Stimulated activated naive B cell treated with anti-CD40 and anti-IgM and Interleukin-4, amounts not matched to agents 10 μg/mL and 1 μg/mL and 100 μg/mL, for 72 hours (primary cell): ENCODE data around the gene MRPS18C.
A peak's percentile ranks its signal among the peaks of the same experiment; 100 is the strongest.
"Not testable (repeated sequence)": the region's sequence is repeated elsewhere in the genome, so short reads cannot be mapped to it uniquely, and the experiment has no call there.

Experiments used
- ATAC-seq, 2 donors: fragments of 150-1000 bp; cut with Tn5 transposase; replicated peaks; 2 replicates each; pipeline ENCODE4 v1.10.0; 2021; ENCODE audit warnings: moderate library complexity in 1 of 2
- DNase-seq: peaks from one replicate; pipeline ENCODE4 v3.0.0; 2021
- H3K27ac Mint-ChIP-seq: one replicate; pipeline ENCODE4 v1.8.0; 2022; ENCODE audit warnings: mild to moderate bottlenecking, mixed read lengths
- H3K27me3 Mint-ChIP-seq, 2 donors: one replicate each; pipeline ENCODE4 v1.8.0; 2022; ENCODE audit warnings: mixed read lengths in 2 of 2
- H3K36me3 Mint-ChIP-seq, 2 donors: one replicate each; pipeline ENCODE4 v1.8.0; 2022; ENCODE audit warnings: mixed read lengths in 2 of 2, mild to moderate bottlenecking in 1 of 2
- H3K4me1 Mint-ChIP-seq, 2 donors: one replicate each; pipeline ENCODE4 v1.8.0; 2022; ENCODE audit warnings: mixed read lengths in 2 of 2, mild to moderate bottlenecking in 1 of 2
- H3K4me3 Mint-ChIP-seq, 2 donors: one replicate each; pipeline ENCODE4 v1.8.0; 2022; ENCODE audit warnings: mild to moderate bottlenecking in 2 of 2, mixed read lengths in 2 of 2, moderate library complexity in 1 of 2
- H3K9me3 Mint-ChIP-seq, 2 donors: one replicate each; pipeline ENCODE4 v1.8.0; 2022; ENCODE audit warnings: mixed read lengths in 2 of 2, mild to moderate bottlenecking in 1 of 2

The MRPS18C gene

DNA sequence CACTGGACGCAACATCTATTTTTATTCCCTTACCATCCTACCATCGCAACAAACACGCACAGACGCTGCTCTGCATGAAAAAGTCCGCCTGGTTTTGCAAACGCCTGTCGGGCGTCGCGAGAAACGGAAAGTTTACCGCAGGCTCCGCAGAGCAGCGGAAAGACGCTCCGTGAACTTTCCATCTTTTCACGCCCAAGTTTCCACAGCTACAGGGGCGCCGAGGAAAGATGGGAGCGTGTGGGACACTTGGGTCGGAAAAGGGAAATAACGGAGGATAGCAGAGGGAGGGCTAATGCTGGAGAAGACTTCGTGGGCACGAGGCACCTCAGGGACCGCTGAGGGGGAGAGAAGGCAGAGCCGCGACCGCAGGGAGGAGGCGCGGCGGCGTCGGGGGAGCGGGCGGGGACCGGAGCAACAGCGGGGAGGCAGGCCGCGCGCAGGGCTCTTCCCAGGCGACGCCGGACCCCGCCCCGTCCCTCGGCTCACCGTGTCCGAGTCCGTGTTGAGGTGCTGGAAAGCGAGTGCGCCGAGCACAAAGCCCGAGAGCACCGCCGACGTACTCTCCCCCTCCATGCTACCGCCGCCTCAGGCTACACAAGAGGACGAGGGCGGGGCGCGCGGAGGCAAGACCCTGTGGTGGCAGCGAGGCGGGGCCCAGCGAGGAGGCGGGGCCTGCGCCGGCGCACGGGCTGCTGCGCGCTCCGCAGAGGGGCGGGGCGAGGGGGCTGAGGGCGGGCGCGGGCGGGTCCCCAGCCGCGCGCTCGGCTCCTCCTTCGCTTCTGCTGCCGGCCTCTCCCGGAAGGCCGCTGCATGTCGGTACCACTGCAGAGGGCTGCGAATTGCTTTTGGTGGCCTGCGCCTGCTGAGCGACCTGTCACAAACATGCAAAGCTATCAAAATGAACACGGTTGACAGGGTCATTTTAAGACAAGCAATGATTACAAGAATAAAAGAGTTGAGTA is 28.9 kb downstream of the MRPS18C start, which contains the start of gene ABRAXAS1:
ABRAXAS1 (minus strand) TSS at position 601 of the 962 bp plus-strand sequence; CDS start at position 573, 28 bp downstream.
- Mint-ChIP-seq H3K4me3 (peak within 1 kb of the TSS; percentile 97), H3K27ac (peak within 1 kb of the TSS; percentile 97), H3K36me3 (peaks cover 5 to 11% of the 10 kb centered on the region in 2 donors), H3K9me3 (no peaks in the 10 kb centered on the region), H3K4me1 (peaks cover 11 to 23% of the 10 kb centered on the region in 2 donors), H3K27me3 (no peaks in the 10 kb centered on the region)
- peak; percentile 94 to 95 for ATAC-seq
- DNase-seq = peak; percentile 93

GRCh38 chr4:83486457-83487129 is 30.7 kb downstream of the MRPS18C start:
- Mint-ChIP-seq H3K4me3 (no peak overlapping the region), H3K4me1 (peaks cover 11 to 18% of the 10 kb centered on the region in 2 donors), H3K36me3 (peaks cover 4 to 10% of the 10 kb centered on the region in 2 donors), H3K9me3 (no peaks in the 10 kb centered on the region), H3K27ac (no peak overlapping the region), H3K27me3 (no peaks in the 10 kb centered on the region)
- ATAC-seq (no peak), DNase-seq (no peak)

DNA sequence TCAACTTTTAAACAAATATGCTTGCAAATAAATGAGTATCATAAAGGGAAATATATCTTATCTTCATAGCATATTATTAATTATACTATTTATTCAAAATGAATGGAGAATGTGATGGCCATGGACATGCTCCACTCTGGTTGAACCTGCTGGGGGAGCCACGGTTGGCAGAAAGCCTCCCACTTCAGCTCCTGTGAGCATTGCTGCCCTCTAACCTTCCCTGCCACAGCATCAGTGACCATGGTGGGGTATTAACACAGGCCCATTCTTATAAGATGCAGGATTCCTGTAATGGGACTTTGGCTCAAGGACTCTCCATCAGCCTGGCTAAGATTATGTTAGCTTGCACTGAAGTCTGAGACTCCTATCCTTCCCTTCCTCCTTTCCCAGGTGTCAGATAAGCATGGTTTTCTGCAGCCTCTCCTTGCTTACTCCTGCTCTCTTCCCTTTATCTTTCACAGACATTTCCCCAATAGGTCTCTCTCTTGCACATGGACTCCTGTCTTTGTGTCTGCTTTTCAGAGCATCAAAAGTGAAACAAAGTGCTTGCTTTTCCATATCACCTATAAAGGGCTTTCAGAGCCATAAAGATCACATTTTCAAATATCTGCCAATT is 34.0 kb downstream of the MRPS18C start:
- no peaks in the 10 kb centered on the region for H3K27me3 Mint-ChIP-seq
- no peaks in the 10 kb centered on the region for H3K36me3 Mint-ChIP-seq
- no peak overlapping the region for H3K27ac Mint-ChIP-seq
- no peaks in the 10 kb centered on the region for H3K9me3 Mint-ChIP-seq
- no peak for ATAC-seq
- H3K4me1 Mint-ChIP-seq = peaks cover 4 to 8% of the 10 kb centered on the region in 2 donors
- DNase-seq = no peak
- no peak overlapping the region for H3K4me3 Mint-ChIP-seq

DNA sequence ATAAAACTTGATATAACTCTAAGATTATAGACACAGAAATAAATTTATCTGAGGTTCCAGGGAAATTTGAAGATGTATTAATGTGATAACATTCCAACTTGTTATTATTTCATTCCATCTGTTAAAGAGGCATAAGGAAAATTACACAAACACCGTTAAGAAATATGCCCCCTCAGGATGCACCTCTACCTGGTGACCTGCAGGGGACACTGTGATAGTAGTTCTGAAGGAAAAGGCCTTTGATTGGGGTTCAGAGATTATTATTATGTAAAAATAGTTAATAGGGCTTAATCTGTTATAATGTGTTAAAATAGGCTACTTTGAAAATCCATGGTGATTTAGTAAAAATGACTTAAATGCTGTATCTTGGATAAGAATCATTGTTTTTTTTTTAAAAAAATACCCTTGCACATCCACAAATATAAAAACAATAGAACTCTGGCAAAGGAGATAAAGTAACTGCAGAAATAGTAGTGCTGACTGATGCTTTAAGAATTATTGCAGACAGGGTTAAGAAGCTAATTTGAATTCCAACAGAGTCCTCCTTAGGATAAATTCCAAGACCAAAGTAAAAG is 35.1 kb downstream of the MRPS18C start:
- DNase-seq (no peak), ATAC-seq (no peak)
- Mint-ChIP-seq H3K27me3 (no peaks in the 10 kb centered on the region), H3K27ac (no peak overlapping the region), H3K4me3 (no peak overlapping the region), H3K36me3 (no peaks in the 10 kb centered on the region), H3K4me1 (peaks cover 0 to 4% of the 10 kb centered on the region in 2 donors), H3K9me3 (no peaks in the 10 kb centered on the region)

DNA sequence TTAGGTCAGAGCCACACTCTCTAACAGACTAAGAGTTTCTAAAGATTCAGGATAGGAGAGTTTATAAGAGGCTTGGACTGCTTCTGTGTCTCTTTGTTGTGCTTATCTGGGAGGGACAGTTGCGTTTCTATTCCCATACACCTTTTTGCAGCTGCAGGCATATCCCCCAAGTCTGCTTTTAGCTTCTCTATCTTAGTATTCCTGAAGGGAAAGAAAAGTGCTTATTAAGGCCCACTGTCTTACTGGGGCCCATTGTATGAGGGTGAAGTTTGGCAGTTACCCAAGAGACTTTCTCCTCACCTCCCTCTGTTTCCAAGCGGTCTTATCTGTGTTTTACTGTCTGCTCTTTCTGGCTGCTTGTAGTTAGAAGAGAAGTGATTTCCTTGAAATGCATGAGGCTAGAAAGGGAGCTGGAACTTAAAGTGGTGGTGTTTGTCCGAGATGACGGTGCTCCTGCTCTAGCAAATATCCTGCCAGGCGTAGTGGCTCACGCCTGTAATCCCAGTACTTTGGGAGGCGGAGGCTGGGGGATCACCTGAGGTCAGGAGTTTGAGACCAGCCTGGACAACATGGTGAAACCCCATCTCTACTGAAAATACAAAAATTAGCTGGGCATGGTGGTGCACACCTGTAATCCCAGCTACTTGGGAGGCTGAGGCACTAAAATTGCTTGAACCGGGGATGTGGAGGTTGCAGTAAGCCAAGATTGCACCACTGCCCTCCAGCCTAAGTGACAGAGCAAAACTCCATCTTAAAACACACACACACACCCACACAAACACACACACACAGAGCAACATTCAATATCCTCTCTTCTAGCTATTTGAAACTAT is 40.4 kb downstream of the MRPS18C start:
- ATAC-seq, H3K4me1 Mint-ChIP-seq: not testable (repeated sequence)

DNA sequence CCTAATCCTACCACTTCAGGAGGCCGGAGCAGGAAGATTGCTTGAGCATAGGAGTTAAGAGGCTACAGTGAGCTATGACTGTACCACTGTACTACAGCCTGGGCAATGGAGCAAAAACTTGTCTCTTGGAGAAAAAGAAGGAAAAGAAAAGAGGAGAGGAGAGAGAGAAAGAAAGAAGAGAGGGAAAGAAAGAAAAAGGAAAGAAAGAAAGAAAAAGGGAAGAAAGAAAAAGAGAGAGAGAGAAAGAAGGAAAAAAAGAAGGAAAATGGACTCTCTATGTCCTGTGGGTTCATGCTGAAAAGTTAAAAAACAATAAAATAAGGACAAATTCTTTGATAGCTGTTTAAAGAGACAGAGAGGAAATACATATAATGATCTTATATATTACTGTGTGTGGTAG is 42.3 kb downstream of the MRPS18C start:
- Mint-ChIP-seq H3K9me3 (no peaks in the 10 kb centered on the region), H3K36me3 (no peaks in the 10 kb centered on the region), H3K27ac (no peak overlapping the region), H3K27me3 (no peaks in the 10 kb centered on the region), H3K4me3 (no peak overlapping the region), H3K4me1 (no peaks in the 10 kb centered on the region)
- DNase-seq = no peak
- no peak for ATAC-seq

More for the DNA sequence above, 40.4 kb downstream of the MRPS18C start:
- not testable (repeated sequence) for H3K36me3 Mint-ChIP-seq, H3K4me3 Mint-ChIP-seq, H3K27me3 Mint-ChIP-seq, DNase-seq, H3K27ac Mint-ChIP-seq, H3K9me3 Mint-ChIP-seq

- H3K4me3 Mint-ChIP-seq, DNase-seq, ATAC-seq, H3K4me1 Mint-ChIP-seq, H3K9me3 Mint-ChIP-seq, H3K27me3 Mint-ChIP-seq, H3K36me3 Mint-ChIP-seq, H3K27ac Mint-ChIP-seq: not testable (repeated sequence)
Observed at GRCh38 chr4:83501671-83502070, 45.8 kb downstream of the MRPS18C start.

DNA sequence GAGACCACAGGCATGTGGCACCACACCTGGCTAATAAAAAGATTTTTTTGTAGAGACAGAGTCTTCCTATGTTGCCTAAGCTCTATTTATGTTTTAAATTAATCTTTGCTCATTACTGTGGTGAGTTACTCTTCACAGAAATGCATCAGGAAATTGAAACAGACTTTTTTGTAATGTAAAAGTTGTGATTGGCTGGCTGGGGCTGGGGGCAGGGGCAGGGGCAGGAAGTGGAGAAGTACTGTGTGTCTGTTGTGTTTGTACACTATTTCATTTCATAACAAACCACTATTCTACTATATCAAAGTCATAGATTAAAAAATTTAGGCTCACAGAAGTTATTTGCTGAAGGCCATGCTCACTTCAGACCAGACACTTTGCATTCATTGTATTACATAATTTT is 48.1 kb downstream of the MRPS18C start:
- H3K9me3 Mint-ChIP-seq = no peaks in the 10 kb centered on the region
- no peaks in the 10 kb centered on the region for H3K36me3 Mint-ChIP-seq
- H3K27me3 Mint-ChIP-seq = no peaks in the 10 kb centered on the region
- no peak for DNase-seq
- H3K27ac Mint-ChIP-seq = no peak overlapping the region
- H3K4me1 Mint-ChIP-seq = peaks cover 4 to 7% of the 10 kb centered on the region in 2 donors
- no peak overlapping the region for H3K4me3 Mint-ChIP-seq
- ATAC-seq = no peak

DNA sequence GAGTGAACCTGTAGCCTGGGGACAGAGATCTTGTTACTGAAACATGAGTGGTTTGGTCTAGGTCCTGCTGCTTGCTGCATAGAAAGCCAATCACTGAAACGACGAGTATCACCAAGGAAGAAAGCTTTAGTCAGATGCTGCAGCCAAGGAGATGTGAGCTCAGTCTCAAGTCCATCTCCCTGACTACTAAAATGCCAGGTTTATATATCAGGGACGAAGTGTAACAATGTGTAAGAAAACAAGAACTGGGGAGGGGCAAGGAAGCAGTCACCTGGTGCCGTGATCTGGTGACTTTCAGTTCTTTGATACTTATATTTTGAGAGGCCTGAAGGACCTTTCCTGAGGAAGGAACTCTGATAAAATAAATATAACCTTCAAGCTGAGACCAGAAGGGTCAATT is 48.6 kb downstream of the MRPS18C start:
- peaks cover 0 to 2% of the 10 kb centered on the region in 2 donors for H3K9me3 Mint-ChIP-seq
- H3K27ac Mint-ChIP-seq = no peak overlapping the region
- ATAC-seq (no peak), DNase-seq (no peak)
- H3K36me3 Mint-ChIP-seq = no peaks in the 10 kb centered on the region
- H3K4me3 Mint-ChIP-seq = no peak overlapping the region
- H3K27me3 Mint-ChIP-seq = no peaks in the 10 kb centered on the region
- peaks cover 8 to 12% of the 10 kb centered on the region in 2 donors for H3K4me1 Mint-ChIP-seq

- H3K9me3 Mint-ChIP-seq = peaks cover 0 to 2% of the 10 kb centered on the region in 2 donors
- H3K4me1 Mint-ChIP-seq = peaks cover 8 to 13% of the 10 kb centered on the region in 2 donors
- H3K27ac Mint-ChIP-seq = no peak overlapping the region
- DNase-seq (no peak), ATAC-seq (no peak)
- no peaks in the 10 kb centered on the region for H3K36me3 Mint-ChIP-seq
- no peaks in the 10 kb centered on the region for H3K27me3 Mint-ChIP-seq
- H3K4me3 Mint-ChIP-seq = no peak overlapping the region
Observed at GRCh38 chr4:83504996-83505395, 49.1 kb downstream of the MRPS18C start.

- peak; percentile 44 for DNase-seq
- not testable (repeated sequence) for H3K36me3 Mint-ChIP-seq, H3K4me3 Mint-ChIP-seq, H3K9me3 Mint-ChIP-seq, H3K27me3 Mint-ChIP-seq
- Mint-ChIP-seq H3K4me1 (peaks cover 8 to 13% of the 10 kb centered on the region in 2 donors), H3K27ac (peak overlapping the region; percentile 3)
- ATAC-seq = peak; percentile 60 to 67
Observed at GRCh38 chr4:83509156-83509585, 53.3 kb downstream of the MRPS18C start.

DNA sequence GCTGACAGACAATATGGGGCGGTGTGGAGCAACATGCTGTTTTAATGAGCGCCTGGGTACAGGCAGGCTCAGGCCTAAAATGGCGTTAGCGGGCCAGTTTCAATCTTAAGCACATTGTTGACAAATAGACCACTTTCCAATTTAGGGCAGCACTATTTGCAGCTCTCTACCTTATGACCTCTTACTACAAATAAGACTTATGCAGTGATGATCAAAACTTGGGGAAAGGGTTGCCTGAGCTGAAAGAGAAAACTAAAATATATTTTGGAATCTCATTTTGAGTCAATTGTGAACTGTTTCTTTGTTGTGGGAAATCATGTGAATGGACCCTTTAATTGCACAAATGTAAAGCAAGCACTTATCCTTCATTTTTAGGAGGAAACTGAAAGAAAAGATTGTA is 54.6 kb downstream of the MRPS18C start:
- Mint-ChIP-seq H3K27ac (no peak overlapping the region), H3K36me3 (no peaks in the 10 kb centered on the region), H3K4me1 (peaks cover 4 to 8% of the 10 kb centered on the region in 2 donors), H3K4me3 (no peak overlapping the region), H3K9me3 (peaks cover 0 to 2% of the 10 kb centered on the region in 2 donors), H3K27me3 (no peaks in the 10 kb centered on the region)
- no peak for DNase-seq
- ATAC-seq = no peak
